Measurements from ENCODE around the gene DHCR24.

The DHCR24 gene

DNA sequence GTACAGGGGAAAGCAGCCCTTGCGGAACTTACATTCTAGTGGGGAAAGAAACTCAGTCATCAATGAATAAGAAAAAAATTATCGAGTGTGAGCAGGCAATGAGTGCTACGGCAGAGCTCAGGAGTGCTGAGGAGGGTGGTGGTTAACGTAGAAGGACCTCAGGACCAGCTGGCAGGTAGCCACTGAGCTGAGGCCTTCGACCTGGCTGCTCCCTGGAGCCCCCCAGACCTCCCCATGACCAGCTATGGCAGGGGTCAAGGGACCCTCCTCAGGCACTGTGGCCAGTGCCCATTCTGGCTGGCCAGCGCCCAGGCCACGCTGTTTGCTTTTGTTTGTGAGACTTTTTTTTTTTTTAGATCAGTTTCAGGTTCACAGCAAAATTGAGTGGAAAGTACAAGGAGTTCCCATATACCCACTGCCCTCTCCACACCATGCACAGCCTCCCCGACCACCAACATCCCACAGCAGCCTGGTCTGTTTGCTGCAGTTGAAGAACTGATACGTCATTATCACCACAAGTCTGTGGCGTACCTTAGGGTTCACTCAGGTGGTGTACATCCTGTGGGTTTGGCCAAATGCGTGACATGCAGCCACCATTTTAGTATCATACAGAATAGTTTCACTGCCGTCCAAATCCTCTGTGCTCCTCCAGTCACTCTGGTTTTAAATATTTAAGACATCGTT, 74.1 kb downstream of the DHCR24 start:
- DNase-seq (ENCODE audit: extremely low read depth, low read depth): no peak
- TF ChIP-seq, protein P1, sequence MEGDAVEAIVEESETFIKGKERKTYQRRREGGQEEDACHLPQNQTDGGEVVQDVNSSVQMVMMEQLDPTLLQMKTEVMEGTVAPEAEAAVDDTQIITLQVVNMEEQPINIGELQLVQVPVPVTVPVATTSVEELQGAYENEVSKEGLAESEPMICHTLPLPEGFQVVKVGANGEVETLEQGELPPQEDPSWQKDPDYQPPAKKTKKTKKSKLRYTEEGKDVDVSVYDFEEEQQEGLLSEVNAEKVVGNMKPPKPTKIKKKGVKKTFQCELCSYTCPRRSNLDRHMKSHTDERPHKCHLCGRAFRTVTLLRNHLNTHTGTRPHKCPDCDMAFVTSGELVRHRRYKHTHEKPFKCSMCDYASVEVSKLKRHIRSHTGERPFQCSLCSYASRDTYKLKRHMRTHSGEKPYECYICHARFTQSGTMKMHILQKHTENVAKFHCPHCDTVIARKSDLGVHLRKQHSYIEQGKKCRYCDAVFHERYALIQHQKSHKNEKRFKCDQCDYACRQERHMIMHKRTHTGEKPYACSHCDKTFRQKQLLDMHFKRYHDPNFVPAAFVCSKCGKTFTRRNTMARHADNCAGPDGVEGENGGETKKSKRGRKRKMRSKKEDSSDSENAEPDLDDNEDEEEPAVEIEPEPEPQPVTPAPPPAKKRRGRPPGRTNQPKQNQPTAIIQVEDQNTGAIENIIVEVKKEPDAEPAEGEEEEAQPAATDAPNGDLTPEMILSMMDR (IDR thresholded peaks at IDR 0.05; ENCODE audit: low read depth, low read length, missing control alignments): no peak
- H3K4me3 ChIP-seq (replicated peaks; ENCODE audit: low read depth, low read length): no peak overlapping the region

DNA sequence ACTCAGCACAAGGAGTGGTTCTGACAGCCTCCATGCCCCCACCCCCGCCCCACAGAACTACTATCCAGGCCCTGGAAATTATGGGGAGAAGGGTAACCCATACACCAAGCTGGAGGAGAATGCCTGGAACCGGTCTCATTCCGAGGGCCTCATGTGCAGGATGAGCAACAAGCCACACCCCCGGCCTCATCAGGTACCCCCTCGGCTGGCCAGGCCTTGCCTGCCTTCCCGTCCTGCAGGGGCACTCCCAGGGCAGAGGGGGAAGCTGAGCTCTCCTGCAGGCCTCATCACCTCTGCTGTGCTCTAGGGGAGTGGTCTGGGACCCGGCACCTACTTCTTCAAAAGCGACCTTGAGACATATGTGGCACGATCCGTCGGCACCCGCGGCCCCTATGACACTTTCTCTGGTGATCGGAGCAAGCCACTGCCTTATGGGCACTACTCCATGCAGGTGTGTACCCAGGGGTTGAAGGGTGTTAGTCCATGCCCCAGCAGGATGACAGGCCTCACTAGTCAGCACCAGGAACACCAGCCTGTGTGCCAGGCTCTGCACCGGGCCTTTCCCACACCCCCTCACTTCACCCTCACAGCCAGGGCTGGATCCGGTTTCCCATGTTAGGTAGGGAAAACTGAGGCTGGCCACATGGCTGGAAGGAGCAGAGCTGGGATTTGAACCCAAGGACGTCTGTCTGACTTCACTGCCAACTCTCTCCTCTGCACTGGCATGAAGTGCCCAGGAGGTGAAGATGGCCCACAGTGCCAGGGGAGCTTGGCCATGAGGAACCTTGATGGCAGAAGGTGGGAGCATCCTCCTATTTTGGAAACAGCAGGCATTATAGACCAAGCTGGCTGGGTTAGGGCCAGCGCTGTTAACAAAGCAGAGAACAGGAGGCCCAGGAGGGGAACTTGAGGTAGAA, 75.0 kb downstream of the DHCR24 start:
- H3K4me3 ChIP-seq (replicated peaks; ENCODE audit: low read depth, low read length): no peak overlapping the region
- DNase-seq (ENCODE audit: extremely low read depth, low read depth): no peak
- TF ChIP-seq, protein P1 (IDR thresholded peaks at IDR 0.05; ENCODE audit: low read depth, low read length, missing control alignments): no peak

DNA sequence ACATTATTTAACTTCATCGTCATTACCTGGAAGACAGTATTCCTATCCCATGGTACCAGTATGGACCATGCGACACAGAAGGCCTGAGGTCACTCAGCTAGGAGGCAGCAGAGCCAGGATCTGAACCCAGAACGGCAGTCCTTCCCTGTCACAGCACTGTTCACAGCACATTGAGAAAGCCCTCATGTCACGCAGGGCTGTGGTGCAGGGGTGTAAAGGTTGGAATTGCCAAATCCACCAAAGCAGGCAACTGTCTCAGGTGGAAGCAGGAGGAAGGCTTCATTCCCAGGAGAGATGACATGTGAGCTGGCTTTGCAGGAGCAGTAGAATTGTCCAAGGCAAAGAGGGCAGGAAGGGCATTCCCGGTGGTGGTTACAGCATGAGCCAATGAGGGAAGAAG, 75.9 kb downstream of the DHCR24 start:
- H3K4me3 ChIP-seq (replicated peaks; ENCODE audit: low read depth, low read length): no peak overlapping the region

DNA sequence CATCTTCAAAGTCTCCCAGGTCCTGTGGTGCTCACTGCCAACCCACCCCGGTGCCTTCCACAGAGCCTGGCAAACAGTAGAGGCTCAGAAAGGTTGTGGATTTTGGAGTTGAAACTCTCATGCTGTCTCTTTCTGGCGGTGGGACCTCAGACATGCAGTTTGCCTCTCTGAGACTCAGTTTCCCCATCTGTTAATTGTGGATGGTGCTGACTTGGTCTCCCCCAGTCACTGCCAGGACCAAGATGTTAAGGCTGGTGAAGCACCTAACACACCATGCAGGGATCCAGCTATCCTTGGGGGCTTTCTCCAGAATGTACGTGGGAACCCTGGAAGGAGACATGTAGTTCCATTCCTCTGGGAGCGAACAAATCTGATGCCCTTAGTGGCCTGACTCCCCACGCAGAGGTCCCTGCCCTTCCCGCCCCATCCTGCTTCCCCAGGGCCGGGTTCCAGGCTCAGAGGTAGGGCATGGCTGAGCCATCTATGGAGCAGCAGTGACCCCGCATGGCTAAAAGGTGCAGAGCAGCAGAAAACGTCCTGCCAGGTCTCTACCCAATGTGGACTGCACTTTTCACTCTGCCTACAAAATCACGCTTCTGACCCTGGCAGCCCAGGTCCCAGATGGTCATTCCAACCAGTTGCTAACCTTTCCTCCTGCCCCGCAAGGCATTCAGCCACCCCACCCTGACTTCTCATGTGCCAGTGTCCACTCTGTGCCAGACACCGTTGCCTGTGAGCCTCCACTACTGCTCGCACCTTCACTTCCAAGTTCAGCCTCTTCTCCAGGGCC, 76.6 kb downstream of the DHCR24 start:
- TF ChIP-seq, protein P1 (IDR thresholded peaks at IDR 0.05; ENCODE audit: low read depth, low read length, missing control alignments): peak; percentile 83
- DNase-seq (ENCODE audit: extremely low read depth, low read depth): peak; percentile 26
- no peak overlapping the region for H3K4me3 ChIP-seq (replicated peaks; ENCODE audit: low read depth, low read length)

More for the DNA sequence above, 75.9 kb downstream of the DHCR24 start:
- TF ChIP-seq, protein P1 (IDR thresholded peaks at IDR 0.05; ENCODE audit: low read depth, low read length, missing control alignments): no peak
- no peak for DNase-seq (ENCODE audit: extremely low read depth, low read depth)

DNA sequence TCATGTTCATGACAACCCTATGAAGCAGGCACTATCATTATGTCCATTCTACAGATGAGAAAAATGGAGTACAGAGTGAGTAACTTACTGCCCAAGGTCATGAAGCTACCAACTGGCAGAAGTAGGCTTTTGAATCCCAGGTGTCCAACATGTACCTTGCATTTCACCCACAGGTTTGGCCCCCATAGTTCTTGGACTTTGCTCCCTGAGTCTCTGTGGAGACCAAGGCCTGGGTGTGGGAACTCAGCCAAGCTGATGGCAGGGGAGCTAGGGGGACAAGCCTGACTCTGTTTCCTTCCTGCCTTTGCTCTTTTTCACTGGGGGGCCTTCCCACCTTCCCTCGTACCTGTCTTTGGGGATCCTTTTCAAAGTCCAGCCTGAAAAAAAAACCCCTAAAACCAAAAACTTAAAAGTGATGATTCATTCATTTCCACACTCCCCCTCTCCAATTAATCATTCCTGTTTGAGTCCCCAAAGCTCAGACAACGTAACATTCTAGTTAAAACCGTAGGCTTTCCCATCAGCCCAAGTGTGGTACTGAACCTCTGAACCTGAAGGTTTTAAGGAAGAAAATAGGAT, 77.4 kb downstream of the DHCR24 start:
- TF ChIP-seq, protein P1 (IDR thresholded peaks at IDR 0.05; ENCODE audit: low read depth, low read length, missing control alignments): no peak
- no peak overlapping the region for H3K4me3 ChIP-seq (replicated peaks; ENCODE audit: low read depth, low read length)
- no peak for DNase-seq (ENCODE audit: extremely low read depth, low read depth)

Measured in HFF-Myc (cell line).